GM08714 (cell line): ENCODE data around the gene MKNK2.

Experiments used
- H3K4me3 ChIP-seq: fragments of 200-500 bp; sonication (Bioruptor generic); 2 replicates; pipeline ENCODE4 v1.5.1; 2014; ENCODE audit warnings: mild to moderate bottlenecking, low read length, inconsistent platforms
- ZNF274 ChIP-seq: IDR thresholded peaks from 2 replicates; pipeline ENCODE4 v1.6.1; 2012; ENCODE audit warnings: mild to moderate bottlenecking, low read depth, low read length

Gene MKNK2

GRCh38 chr19:2070436-2070827, 19.4 kb upstream of the MKNK2 start:
- no peak overlapping the region for H3K4me3 ChIP-seq
- TF ChIP-seq ZNF274, result no peak

GRCh38 chr19:2064788-2065524, 13.9 kb upstream of the MKNK2 start:
- no peak for TF ChIP-seq ZNF274
- H3K4me3 ChIP-seq, result no peak overlapping the region

- no peak for TF ChIP-seq ZNF274
- H3K4me3 ChIP-seq, result no peak overlapping the region
Measured at GRCh38 chr19:2064395-2064787, 13.3 kb upstream of the MKNK2 start.

GRCh38 chr19:2063824-2064223, 12.8 kb upstream of the MKNK2 start:
- TF ChIP-seq ZNF274, result no peak
- no peak overlapping the region for H3K4me3 ChIP-seq

GRCh38 chr19:2062770-2063169, 11.7 kb upstream of the MKNK2 start:
- H3K4me3 ChIP-seq, result no peak overlapping the region
- no peak for TF ChIP-seq ZNF274

GRCh38 chr19:2062389-2062729, 11.3 kb upstream of the MKNK2 start:
- TF ChIP-seq ZNF274, result no peak
- H3K4me3 ChIP-seq, result peak overlapping the region; percentile 56; the same call in 1 of the 2 replicates

GRCh38 chr19:2061495-2062388, 10.7 kb upstream of the MKNK2 start:
- H3K4me3 ChIP-seq, result peak overlapping the region; percentile 79; the same call in 1 of the 2 replicates
- no peak for TF ChIP-seq ZNF274

- peak overlapping the region; percentile 79 for H3K4me3 ChIP-seq
- TF ChIP-seq ZNF274, result no peak
Measured at GRCh38 chr19:2060884-2061494, 9.9 kb upstream of the MKNK2 start.

- no peak for TF ChIP-seq ZNF274
- H3K4me3 ChIP-seq, result no peak overlapping the region; the same call in 1 of the 2 replicates
Measured at GRCh38 chr19:2059422-2060201, 8.6 kb upstream of the MKNK2 start.

GRCh38 chr19:2058570-2059421, 7.8 kb upstream of the MKNK2 start:
- H3K4me3 ChIP-seq, result no peak overlapping the region
- no peak for TF ChIP-seq ZNF274

GRCh38 chr19:2057484-2058469, 6.7 kb upstream of the MKNK2 start:
- no peak overlapping the region for H3K4me3 ChIP-seq
- no peak for TF ChIP-seq ZNF274

- no peak overlapping the region for H3K4me3 ChIP-seq
- no peak for TF ChIP-seq ZNF274
Measured at GRCh38 chr19:2056837-2057192, 5.8 kb upstream of the MKNK2 start.
